Measurements from ENCODE around the gene IMMP2L.

Gene IMMP2L

DNA sequence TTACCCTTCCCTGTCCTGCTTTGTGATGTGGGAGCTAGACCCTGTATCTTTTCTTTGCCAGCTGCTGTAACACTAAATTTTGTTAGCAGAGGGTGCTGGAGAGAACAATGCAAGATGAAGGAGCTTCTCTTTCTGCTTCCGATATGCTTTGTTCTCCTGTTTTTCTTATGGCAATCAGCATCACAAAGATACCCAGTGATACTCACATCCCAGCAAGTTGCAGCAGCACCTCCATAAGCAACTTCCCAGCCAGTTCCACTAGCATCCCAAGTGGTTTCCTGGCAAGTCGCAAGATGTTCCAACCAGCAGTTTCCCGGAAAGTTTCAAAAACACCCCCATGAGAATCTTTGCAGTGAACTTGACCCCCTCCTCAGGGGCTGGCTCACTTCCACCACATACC is 148.6 kb downstream of the IMMP2L start:
- TF ChIP-seq, protein P1, sequence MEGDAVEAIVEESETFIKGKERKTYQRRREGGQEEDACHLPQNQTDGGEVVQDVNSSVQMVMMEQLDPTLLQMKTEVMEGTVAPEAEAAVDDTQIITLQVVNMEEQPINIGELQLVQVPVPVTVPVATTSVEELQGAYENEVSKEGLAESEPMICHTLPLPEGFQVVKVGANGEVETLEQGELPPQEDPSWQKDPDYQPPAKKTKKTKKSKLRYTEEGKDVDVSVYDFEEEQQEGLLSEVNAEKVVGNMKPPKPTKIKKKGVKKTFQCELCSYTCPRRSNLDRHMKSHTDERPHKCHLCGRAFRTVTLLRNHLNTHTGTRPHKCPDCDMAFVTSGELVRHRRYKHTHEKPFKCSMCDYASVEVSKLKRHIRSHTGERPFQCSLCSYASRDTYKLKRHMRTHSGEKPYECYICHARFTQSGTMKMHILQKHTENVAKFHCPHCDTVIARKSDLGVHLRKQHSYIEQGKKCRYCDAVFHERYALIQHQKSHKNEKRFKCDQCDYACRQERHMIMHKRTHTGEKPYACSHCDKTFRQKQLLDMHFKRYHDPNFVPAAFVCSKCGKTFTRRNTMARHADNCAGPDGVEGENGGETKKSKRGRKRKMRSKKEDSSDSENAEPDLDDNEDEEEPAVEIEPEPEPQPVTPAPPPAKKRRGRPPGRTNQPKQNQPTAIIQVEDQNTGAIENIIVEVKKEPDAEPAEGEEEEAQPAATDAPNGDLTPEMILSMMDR (IDR thresholded peaks at IDR 0.05; ENCODE audit: low read length, missing control alignments): no peak
- peak; percentile 25 for DNase-seq (ENCODE audit: low read depth)

DNA sequence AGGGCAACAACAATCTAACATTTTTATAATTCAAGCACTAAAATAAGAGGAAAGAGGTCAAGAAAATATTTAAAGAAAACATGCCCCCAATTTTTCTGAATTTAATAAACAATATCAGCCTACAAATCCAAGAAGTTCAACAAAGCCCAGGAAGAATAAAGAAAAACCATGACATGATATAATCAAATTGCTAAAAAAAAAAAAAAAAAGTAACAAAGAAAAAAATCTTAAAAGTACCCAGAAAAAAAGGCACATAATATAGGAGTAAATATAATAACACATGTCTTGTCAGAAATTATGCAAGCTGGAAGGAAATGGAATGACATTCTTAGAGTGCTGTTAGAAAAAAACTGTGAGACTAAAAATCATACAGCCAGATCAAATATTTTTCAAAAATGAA is 151.4 kb downstream of the IMMP2L start:
- DNase-seq (ENCODE audit: low read depth): no peak
- H3K4me3 ChIP-seq (replicated peaks; ENCODE audit: low read depth, low read length): no peak overlapping the region
- TF ChIP-seq, protein P1 (IDR thresholded peaks at IDR 0.05; ENCODE audit: low read length, missing control alignments): no peak

More for the DNA sequence above, 148.6 kb downstream of the IMMP2L start:
- no peak overlapping the region for H3K4me3 ChIP-seq (replicated peaks; ENCODE audit: low read depth, low read length)

DNA sequence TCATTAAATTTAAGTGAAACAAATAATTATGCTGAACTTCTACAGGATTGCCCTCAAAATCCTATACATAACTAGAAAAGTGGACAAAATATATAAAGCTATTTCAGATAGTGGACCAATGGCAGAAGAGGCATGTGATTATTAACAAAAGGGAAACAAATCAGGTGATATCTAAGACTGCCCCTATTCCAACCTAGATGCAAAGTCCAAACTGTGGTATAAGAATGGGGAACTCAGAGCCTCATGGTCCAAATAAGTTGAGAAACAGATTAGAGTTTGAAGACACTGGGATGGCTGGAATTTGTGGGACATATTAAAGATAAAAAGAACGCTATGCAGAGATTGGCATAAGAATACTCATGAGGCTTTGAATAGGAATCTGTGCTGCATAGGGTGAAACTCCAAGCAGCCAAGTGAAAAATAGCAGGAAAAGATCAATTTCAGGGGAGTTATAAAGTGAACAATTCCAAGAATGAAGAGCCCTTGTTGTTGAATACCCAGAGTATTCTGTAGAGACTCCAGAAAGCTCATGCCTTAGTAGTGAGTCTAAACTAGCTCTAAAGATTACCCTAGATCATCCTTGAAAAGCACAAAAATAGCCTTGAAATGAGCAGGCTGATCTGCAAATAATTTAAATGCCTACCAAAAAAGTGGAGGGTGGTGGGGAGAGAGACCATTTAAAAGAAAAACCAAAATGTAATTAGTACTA is 152.4 kb downstream of the IMMP2L start:
- TF ChIP-seq, protein P1 (IDR thresholded peaks at IDR 0.05; ENCODE audit: low read length, missing control alignments): no peak
- DNase-seq (ENCODE audit: low read depth): peak; percentile 25
- H3K4me3 ChIP-seq (replicated peaks; ENCODE audit: low read depth, low read length): no peak overlapping the region

DNA sequence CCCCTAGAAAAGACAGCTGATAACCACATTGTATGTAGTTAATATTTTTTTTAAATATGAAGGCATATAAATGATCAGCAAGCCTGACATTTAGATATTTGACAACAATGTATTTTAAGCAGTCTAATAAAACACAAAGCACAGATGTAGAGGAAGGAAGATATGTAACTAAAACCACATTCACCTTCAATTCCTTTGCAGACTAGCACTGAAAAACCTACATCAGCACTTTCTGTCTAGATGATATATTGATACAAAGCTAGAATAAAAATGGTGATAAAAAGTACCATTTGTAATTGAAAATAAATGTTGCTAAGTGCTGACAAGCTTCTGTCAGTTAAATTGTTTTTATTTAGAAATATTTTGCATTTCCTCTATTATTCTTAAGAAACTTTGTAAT is 153.6 kb downstream of the IMMP2L start:
- no peak for DNase-seq (ENCODE audit: low read depth)
- TF ChIP-seq, protein P1 (IDR thresholded peaks at IDR 0.05; ENCODE audit: low read length, missing control alignments): no peak
- H3K4me3 ChIP-seq (replicated peaks; ENCODE audit: low read depth, low read length): no peak overlapping the region

DNA sequence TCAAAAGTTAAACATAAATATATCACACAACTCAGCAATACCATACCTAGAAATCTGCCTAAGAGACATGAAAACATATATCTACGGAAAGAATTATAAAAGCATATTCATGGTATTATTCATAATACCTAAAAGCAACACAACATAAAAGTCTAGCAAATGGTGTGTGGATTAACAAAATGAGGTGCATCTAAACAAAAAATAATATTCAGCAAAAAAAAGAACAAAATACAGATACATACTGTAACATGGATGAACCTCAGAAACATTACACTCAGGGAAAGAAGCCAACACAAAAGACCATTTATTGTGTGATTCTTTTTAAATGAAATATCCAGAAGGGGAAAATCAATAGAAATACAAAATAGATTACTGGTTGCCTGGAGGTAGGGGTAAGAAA is 155.0 kb downstream of the IMMP2L start:
- H3K4me3 ChIP-seq (replicated peaks; ENCODE audit: low read depth, low read length): no peak overlapping the region
- TF ChIP-seq, protein P1 (IDR thresholded peaks at IDR 0.05; ENCODE audit: low read length, missing control alignments): no peak

DNA sequence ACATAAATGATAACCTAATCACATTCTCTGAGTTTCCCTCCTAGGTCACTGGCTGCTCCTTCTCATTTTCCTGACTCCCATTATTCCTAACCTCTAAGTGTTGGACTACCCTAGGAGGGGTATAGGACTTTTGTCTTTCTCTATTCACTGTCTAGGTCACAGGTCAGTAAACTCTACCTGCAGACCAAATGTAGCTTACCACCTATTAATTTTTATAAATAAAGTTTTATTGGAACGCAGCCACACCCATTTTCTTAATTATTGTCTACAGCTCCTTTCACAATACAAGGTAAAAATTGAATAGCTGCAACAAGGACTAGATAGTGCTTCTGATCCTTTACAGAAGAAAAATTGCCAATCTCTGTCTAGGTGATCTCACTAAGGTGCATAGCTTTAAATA is 156.7 kb downstream of the IMMP2L start:
- H3K4me3 ChIP-seq (replicated peaks; ENCODE audit: low read depth, low read length): no peak overlapping the region
- TF ChIP-seq, protein P1 (IDR thresholded peaks at IDR 0.05; ENCODE audit: low read length, missing control alignments): no peak
- no peak for DNase-seq (ENCODE audit: low read depth)

More for the DNA sequence above, 155.0 kb downstream of the IMMP2L start:
- DNase-seq (ENCODE audit: low read depth): no peak

DNA sequence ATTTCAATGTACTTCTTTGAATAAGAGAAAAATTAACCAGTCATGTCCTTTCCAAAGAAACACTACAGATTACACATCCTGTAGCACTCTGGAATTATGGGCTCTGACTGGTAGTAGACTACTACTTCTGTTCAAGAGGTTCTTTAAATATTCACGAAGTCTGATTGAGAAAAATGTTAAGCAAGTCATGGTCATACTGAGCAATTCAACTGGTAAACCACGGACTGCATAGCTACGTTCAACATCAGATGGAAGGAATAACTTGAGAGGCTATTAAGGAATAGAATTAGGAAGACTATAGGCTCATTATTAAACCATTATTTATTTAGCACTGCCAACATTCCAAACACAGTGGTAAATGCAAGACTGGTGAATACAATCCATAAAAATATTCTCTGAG is 160.8 kb downstream of the IMMP2L start:
- H3K4me3 ChIP-seq (replicated peaks; ENCODE audit: low read depth, low read length): no peak overlapping the region
- no peak for DNase-seq (ENCODE audit: low read depth)
- TF ChIP-seq, protein P1 (IDR thresholded peaks at IDR 0.05; ENCODE audit: low read length, missing control alignments): no peak

Data from fibroblast of pulmonary artery (primary cell).